Ovary (tissue), 9 donors: ENCODE results near the gene PRKCI. TPM values are rescaled to one million over a fixed set of nuclear protein-coding genes. Genes with fewer than 3 reads are reported as not detected.
"Not testable (repeated sequence)": the region's sequence is repeated elsewhere in the genome, so short reads cannot be mapped to it uniquely, and the experiment has no call there.

ENCODE experiments used
- DNase-seq, 5 donors: peaks; one replicate each; pipeline ENCODE4 v3.0.0-alpha.2; 2019 to 2020
- H3K27ac ChIP-seq, 2 donors: fragments of 200-600 bp; one replicate each; pipeline versions ENCODE4 v1.5.1 to v1.8.0; 2019 to 2022
- H3K27me3 ChIP-seq: fragments of 200-600 bp; one replicate; pipeline ENCODE4 v1.8.0; 2022
- H3K36me3 ChIP-seq: fragments of 200-600 bp; sonication (generic); one replicate; pipeline ENCODE4 v1.5.1; 2019
- H3K4me1 ChIP-seq: one replicate; pipeline ENCODE4 v1.8.1; 2013; ENCODE audit warnings: mild to moderate bottlenecking, moderate library complexity; ENCODE audit not compliant: insufficient read depth
- H3K4me3 ChIP-seq: fragments of 200-600 bp; sonication (generic); one replicate; pipeline ENCODE4 v1.5.1; 2017
- H3K9me3 ChIP-seq, 2 donors: fragments of 200-600 bp in 1 of 2; sonication (generic) in 1 of 2; one replicate each; pipeline versions ENCODE4 v1.5.1 to v1.8.1; 2013 to 2019; ENCODE audit warnings: mild to moderate bottlenecking in 1 of 2, moderate library complexity in 1 of 2
- EP300 ChIP-seq: sonication (generic); formaldehyde crosslinking; IDR thresholded peaks from one replicate; pipeline ENCODE4 v1.6.1; 2017; ENCODE audit warnings: antibody characterized with exemption
- POLR2A ChIP-seq: fragments of 450-650 bp; IDR thresholded peaks from one replicate; pipeline ENCODE4 v1.6.1; 2017; ENCODE audit warnings: antibody characterized with exemption, mild to moderate bottlenecking, moderate library complexity
- WGBS, 3 donors: extraction: QIAGEN DNeasy Blood & Tissue Kit in 1 of 3; methylation state at CpG; one replicate each; pipeline versions ENCODE4 v1.1.5 to v1.1.7; 2013 to 2017; 5-methylcytosine and 5-hydroxymethylcytosine counted together
- intact Hi-C, 4 donors: fragments of 100-400 bp; cut with DNase I; formaldehyde crosslinking; loops; one replicate each; pipeline versions ENCODE4 v1.11.0 to v1.15.1; 2022 to 2023
- polyA plus RNA-seq, 2 donors: library from polyadenylated mRNA; stranded (reverse); fragments of 200-250 nt in 1 of 2; fragments of 350-450 nt in 1 of 2; fragmentation: Illumina TruSeq in 1 of 2; extraction: RNeasy Lipid Tissue Mini Kit (QIAGEN cat#74804) in 1 of 2; gene quantifications; one replicate each; pipeline ENCODE4 v1.2.3, GENCODE V29; 2013 to 2014
- total RNA-seq, 7 donors: library from RNA; depleted of rRNA in 2 of 7; stranded (reverse); fragments of >200 nt in 2 of 7; fragmentation: NEBNext Ultra II Directional in 3 of 7; extraction: Animal tissue kit (Norgen Biotek cat#: 25700) in 3 of 7; gene quantifications; one replicate each; pipeline versions ENCODE4 v1.1.0 to v1.2.4, GENCODE V29; 2016 to 2023
- TF ChIP-seq, protein P1 (sequence below), 3 donors: fragments of 450-650 bp in 2 of 3; fragments of 200-600 bp in 1 of 3; IDR thresholded peaks; one replicate each; pipeline versions ENCODE4 v1.5.1 to v1.8.0; 2016 to 2022; ENCODE audit warnings: antibody characterized with exemption in 3 of 3, mild to moderate bottlenecking in 1 of 3
- donor health status: DM: no; HTN: no; CAD: no; lungs with moderate emphysema.
- donor health status: DM: no; HTN: no; CAD: no.
- donor health status: Bipolar disorder and iron deficiency.
- donor health status: DM: yes; HTN: yes; CAD: no.
- donor health status: DM: no; HTN: no; CAD: no.
- donor health status: DM: yes; HTN: yes; CAD: no.

The PRKCI gene
- total and polyA plus RNA-seq, 9 donors, result 15.5 to 62.4 (median 36.1) TPM

GRCh38 chr3:170205302-170205701 lies 16.9 kb upstream of the PRKCI start:
- Histone ChIP-seq H3K27ac (no peak overlapping the region), H3K4me3 (no peak overlapping the region), H3K4me1 (no peaks in the 10 kb centered on the region), H3K27me3 (no peaks in the 10 kb centered on the region), H3K36me3 (no peaks in the 10 kb centered on the region), H3K9me3 (no peaks in the 10 kb centered on the region)
- no peak for TF ChIP-seq EP300
- TF ChIP-seq, protein P1, sequence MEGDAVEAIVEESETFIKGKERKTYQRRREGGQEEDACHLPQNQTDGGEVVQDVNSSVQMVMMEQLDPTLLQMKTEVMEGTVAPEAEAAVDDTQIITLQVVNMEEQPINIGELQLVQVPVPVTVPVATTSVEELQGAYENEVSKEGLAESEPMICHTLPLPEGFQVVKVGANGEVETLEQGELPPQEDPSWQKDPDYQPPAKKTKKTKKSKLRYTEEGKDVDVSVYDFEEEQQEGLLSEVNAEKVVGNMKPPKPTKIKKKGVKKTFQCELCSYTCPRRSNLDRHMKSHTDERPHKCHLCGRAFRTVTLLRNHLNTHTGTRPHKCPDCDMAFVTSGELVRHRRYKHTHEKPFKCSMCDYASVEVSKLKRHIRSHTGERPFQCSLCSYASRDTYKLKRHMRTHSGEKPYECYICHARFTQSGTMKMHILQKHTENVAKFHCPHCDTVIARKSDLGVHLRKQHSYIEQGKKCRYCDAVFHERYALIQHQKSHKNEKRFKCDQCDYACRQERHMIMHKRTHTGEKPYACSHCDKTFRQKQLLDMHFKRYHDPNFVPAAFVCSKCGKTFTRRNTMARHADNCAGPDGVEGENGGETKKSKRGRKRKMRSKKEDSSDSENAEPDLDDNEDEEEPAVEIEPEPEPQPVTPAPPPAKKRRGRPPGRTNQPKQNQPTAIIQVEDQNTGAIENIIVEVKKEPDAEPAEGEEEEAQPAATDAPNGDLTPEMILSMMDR (IDR thresholded peaks at IDR 0.05), result no peak
- no peak for TF ChIP-seq POLR2A
- 66 to 86% (median 76%) methylated on average over 2 of the region's 2 CpGs for WGBS, 3 donors
- no peak for DNase-seq
- intact Hi-C loops, result no loop called here

DNA sequence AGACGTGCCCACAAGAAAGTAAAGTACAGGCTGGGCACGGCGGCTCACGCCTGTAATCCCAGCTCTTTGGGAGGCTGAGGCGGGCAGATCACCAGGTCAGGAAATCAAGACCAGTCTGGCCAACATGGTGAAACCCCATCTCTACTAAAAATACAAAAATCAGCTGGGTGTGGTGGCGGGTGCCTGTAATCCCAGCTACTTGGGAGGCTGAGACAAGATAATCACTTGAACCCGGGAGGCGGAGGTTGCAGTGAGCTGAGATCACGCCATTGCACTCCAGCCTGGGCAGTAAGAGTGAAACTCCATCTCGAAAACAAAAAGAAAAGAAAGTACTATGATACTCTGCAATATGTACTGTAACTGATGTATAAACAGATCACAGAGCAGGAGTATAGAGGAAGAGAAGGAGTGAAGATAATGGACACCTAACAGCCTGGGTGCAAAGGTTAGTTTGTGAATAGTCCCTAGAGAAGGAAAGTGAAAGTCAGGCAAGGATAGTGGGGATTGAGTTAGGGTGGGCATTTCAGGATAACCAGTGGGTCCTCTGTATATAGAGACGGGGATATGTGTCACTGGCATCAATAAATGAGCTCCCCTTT lies 16.0 kb upstream of the PRKCI start:
- H3K27ac ChIP-seq, intact Hi-C loops: not testable (repeated sequence)

GRCh38 chr3:170207717-170208116 lies 14.5 kb upstream of the PRKCI start:
- H3K4me3 ChIP-seq, result no peak overlapping the region
- no peaks in the 10 kb centered on the region for H3K36me3 ChIP-seq
- no peak for DNase-seq
- no peaks in the 10 kb centered on the region for H3K4me1 ChIP-seq
- TF ChIP-seq, protein P1 (IDR thresholded peaks at IDR 0.05), result no peak
- TF ChIP-seq POLR2A, result no peak
- TF ChIP-seq EP300, result no peak
- intact Hi-C loops, result no loop called here
- 68 to 78% (median 74%) methylated on average over 6 of the region's 6 CpGs for WGBS, 3 donors
- no peak overlapping the region for H3K27ac ChIP-seq
- H3K9me3 ChIP-seq, result no peaks in the 10 kb centered on the region
- H3K27me3 ChIP-seq, result no peaks in the 10 kb centered on the region

More for the DNA sequence above, 16.0 kb upstream of the PRKCI start:
- H3K36me3 ChIP-seq, H3K27me3 ChIP-seq, DNase-seq, H3K9me3 ChIP-seq, H3K4me3 ChIP-seq, H3K4me1 ChIP-seq: not testable (repeated sequence)
- 92 to 95% (median 94%) methylated on average over 11 of the region's 11 CpGs for WGBS, 3 donors

- H3K27me3 ChIP-seq, result no peaks in the 10 kb centered on the region
- H3K36me3 ChIP-seq, result no peaks in the 10 kb centered on the region
- TF ChIP-seq POLR2A (no peak), EP300 (no peak)
- TF ChIP-seq, protein P1 (IDR thresholded peaks at IDR 0.05), result no peak
- no peaks in the 10 kb centered on the region for H3K9me3 ChIP-seq
- DNase-seq, result no peak
- intact Hi-C loops, result no loop called here
- H3K27ac ChIP-seq, result no peak overlapping the region
- WGBS, 3 donors, result 95 to 96% (median 96%) methylated on average over 1 of the region's 1 CpG
- H3K4me1 ChIP-seq, result no peaks in the 10 kb centered on the region
- no peak overlapping the region for H3K4me3 ChIP-seq
Observed at GRCh38 chr3:170211668-170212067, 10.6 kb upstream of the PRKCI start.

DNA sequence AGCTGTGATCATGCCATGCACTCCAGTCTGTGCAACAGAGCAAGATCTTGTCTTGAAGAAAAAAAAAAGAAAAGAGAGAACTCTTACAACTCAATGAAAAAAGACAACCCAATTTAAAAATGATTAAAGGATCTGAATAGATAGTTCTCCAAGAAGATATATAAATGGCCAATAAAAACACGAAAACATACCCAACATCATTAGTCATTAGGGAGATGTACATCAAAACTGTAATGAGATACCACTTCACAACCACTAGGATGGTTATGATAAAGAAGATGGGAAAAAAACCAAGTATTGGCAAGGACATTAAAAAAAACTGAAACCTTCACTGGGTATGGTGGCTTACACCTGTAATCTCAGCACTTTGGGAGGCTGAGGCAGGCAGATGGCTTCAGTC lies 2.4 kb upstream of the PRKCI start:
- TF ChIP-seq, protein P1 (IDR thresholded peaks at IDR 0.05), result no peak
- TF ChIP-seq EP300 (no peak), POLR2A (no peak)
- no peak for DNase-seq
- H3K36me3 ChIP-seq, result no peaks in the 10 kb centered on the region
- H3K4me1 ChIP-seq, result peaks cover 1% of the 10 kb centered on the region
- no peak overlapping the region for H3K4me3 ChIP-seq
- H3K27me3 ChIP-seq, result no peaks in the 10 kb centered on the region
- no peak overlapping the region for H3K27ac ChIP-seq
- H3K9me3 ChIP-seq, result no peaks in the 10 kb centered on the region
- intact Hi-C loops, result loop anchor here in 1 of 4 donors (5.0 kb wide), 1 partner anchor 33 kb away; no protein-coding TSS in a partner anchor
- WGBS, 3 donors, result 84 to 93% (median 93%) methylated on average over 1 of the region's 1 CpG
